ENCODE results near the gene PIANP.

GRCh38 chr12:6722863-6723262 is 22.2 kb upstream of the PIANP start:
- no peak for TF ChIP-seq TAF1 (IDR thresholded peaks at IDR 0.05; ENCODE audit: low read depth, low read length)
- TF ChIP-seq POLR2A (IDR thresholded peaks at IDR 0.05; ENCODE audit: low read depth, low read length) = no peak
